ENCODE measurements around the gene SMC1A.

DNA sequence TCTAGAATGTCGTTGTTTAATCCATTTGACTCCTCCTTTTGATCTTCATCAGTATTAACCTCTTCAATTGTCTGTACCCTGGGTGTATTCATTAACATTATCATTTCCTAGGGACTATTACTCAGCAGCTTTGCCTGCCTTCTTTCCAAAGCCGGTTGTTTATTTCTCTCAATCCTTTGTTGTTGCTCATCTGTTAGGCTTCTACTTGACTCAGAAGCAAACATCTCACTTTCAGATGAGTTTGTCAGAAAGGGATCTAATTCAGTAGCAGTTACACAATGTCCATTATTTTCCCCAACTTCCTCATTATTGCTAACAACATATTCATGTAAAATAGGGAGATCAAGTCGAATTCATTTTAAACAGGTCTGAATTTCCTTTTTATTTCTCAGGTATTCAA is 33.8 kb upstream of the SMC1A start:
- TF ChIP-seq, protein P1, sequence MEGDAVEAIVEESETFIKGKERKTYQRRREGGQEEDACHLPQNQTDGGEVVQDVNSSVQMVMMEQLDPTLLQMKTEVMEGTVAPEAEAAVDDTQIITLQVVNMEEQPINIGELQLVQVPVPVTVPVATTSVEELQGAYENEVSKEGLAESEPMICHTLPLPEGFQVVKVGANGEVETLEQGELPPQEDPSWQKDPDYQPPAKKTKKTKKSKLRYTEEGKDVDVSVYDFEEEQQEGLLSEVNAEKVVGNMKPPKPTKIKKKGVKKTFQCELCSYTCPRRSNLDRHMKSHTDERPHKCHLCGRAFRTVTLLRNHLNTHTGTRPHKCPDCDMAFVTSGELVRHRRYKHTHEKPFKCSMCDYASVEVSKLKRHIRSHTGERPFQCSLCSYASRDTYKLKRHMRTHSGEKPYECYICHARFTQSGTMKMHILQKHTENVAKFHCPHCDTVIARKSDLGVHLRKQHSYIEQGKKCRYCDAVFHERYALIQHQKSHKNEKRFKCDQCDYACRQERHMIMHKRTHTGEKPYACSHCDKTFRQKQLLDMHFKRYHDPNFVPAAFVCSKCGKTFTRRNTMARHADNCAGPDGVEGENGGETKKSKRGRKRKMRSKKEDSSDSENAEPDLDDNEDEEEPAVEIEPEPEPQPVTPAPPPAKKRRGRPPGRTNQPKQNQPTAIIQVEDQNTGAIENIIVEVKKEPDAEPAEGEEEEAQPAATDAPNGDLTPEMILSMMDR (conservative IDR thresholded peaks at IDR 0.05), result no peak
- TF ChIP-seq EZH2 (IDR thresholded peaks at IDR 0.05; ENCODE audit: low read depth), result no peak

All from PC-9 (cell line).